Peyer's patch (tissue), 4 donors: ENCODE measurements around the gene RHEBL1.

Experiments used
- CTCF ChIP-seq, 6 experiments: fragments of 450-650 bp in 4 of 6; fragments of 200-600 bp in 2 of 6; sonication (generic) in 1 of 6; IDR thresholded peaks; one replicate each; pipeline ENCODE4 v1.5.1; 2017 to 2019; ENCODE audit warnings: antibody characterized with exemption in 6 of 6, mild to moderate bottlenecking in 3 of 6, moderate library complexity in 1 of 6
- POLR2A ChIP-seq, 2 donors: fragments of 450-650 bp; IDR thresholded peaks; one replicate each; pipeline ENCODE4 v1.5.1; 2017; ENCODE audit warnings: antibody characterized with exemption in 2 of 2, mild to moderate bottlenecking in 2 of 2, moderate library complexity in 2 of 2

- TF ChIP-seq CTCF (IDR thresholded peaks at IDR 0.05), result no peak
- no peak for TF ChIP-seq POLR2A (IDR thresholded peaks at IDR 0.05)
Measured at GRCh38 chr12:49066120-49066519, 3.7 kb downstream of the RHEBL1 start.
